SK-N-SH treated with all-trans-retinoic acid at 6 μM for 48 hours (cell line): ENCODE data around the gene PATE2.

Source experiments
- ATAC-seq: fragments of 200-7000 bp; cut with Tn5 transposase; 3 replicates; pipeline ENCODE4 v1.9.1; 2020; ENCODE audit warnings: mild to moderate bottlenecking, moderate library complexity
- ARNTL ChIP-seq: fragments of 450-650 bp; formaldehyde crosslinking; IDR thresholded peaks from 2 replicates; pipeline ENCODE4 v1.5.0; 2020; ENCODE audit warnings: low read depth, mild to moderate bottlenecking, moderate library complexity, borderline replicate concordance
- BACH2 ChIP-seq: fragments of 250-450 bp; sonication (Bioruptor Pico); IDR thresholded peaks from 2 replicates; pipeline ENCODE4 v1.9.0; 2021; ENCODE audit warnings: mild to moderate bottlenecking, borderline replicate concordance
- CSDC2 ChIP-seq: fragments of 250-450 bp; sonication (Bioruptor Pico); IDR thresholded peaks from 2 replicates; pipeline ENCODE4 v1.5.0; 2020; ENCODE audit warnings: mild to moderate bottlenecking, moderate library complexity
- ESRRG ChIP-seq: fragments of 250-450 bp; sonication (Bioruptor Pico); IDR thresholded peaks from 2 replicates; pipeline ENCODE4 v1.6.1; 2021; ENCODE audit warnings: mild to moderate bottlenecking
- GLIS3 ChIP-seq: fragments of 250-450 bp; sonication (Bioruptor Pico); IDR thresholded peaks from 2 replicates; pipeline ENCODE4 v1.5.0; 2020; ENCODE audit warnings: mild to moderate bottlenecking, moderate library complexity
- ISL1 ChIP-seq: fragments of 250-450 bp; sonication (Bioruptor Pico); IDR thresholded peaks from 2 replicates; pipeline ENCODE4 v2.1.2; 2022; ENCODE audit warnings: mild to moderate bottlenecking, moderate library complexity
- OSR1 ChIP-seq: fragments of 250-450 bp; sonication (Bioruptor Pico); IDR thresholded peaks from 2 replicates; pipeline ENCODE4 v1.8.0; 2022; ENCODE audit warnings: moderate library complexity, mild to moderate bottlenecking, inconsistent platforms
- PPARA ChIP-seq: fragments of 250-450 bp; sonication (Bioruptor Pico); IDR thresholded peaks from 2 replicates; pipeline ENCODE4 v1.5.0; 2020; ENCODE audit warnings: mild to moderate bottlenecking, borderline replicate concordance
- RARB ChIP-seq: fragments of 250-450 bp; sonication (Bioruptor Pico); IDR thresholded peaks from 2 replicates; pipeline ENCODE4 v1.8.0; 2021; ENCODE audit warnings: mild to moderate bottlenecking, moderate library complexity
- TCF4 ChIP-seq: fragments of 250-450 bp; sonication (Bioruptor Pico); IDR thresholded peaks from 2 replicates; pipeline ENCODE4 v1.8.0; 2021; ENCODE audit warnings: mild to moderate bottlenecking, moderate library complexity, borderline replicate concordance
- TOX ChIP-seq: fragments of 250-450 bp; sonication (Bioruptor Pico); IDR thresholded peaks from 2 replicates; pipeline ENCODE4 v1.8.0; 2021; ENCODE audit warnings: mild to moderate bottlenecking, moderate library complexity, borderline replicate concordance
- ZC3H10 ChIP-seq: fragments of 250-450 bp; sonication (Bioruptor Pico); IDR thresholded peaks from 2 replicates; pipeline ENCODE4 v1.5.1; 2021; ENCODE audit warnings: mild to moderate bottlenecking, moderate library complexity
- ZFP30 ChIP-seq: fragments of 450-650 bp; formaldehyde crosslinking; IDR thresholded peaks from 2 replicates; pipeline ENCODE4 v1.5.0; 2022; ENCODE audit warnings: mild to moderate bottlenecking, moderate library complexity
- ZNF565 ChIP-seq: fragments of 450-650 bp; formaldehyde crosslinking; conservative IDR thresholded peaks from 2 replicates; pipeline ENCODE4 v1.5.0; 2020; ENCODE audit warnings: low read depth, mild to moderate bottlenecking, moderate library complexity
- ZNF70 ChIP-seq: fragments of 450-650 bp; formaldehyde crosslinking; IDR thresholded peaks from 2 replicates; pipeline ENCODE4 v1.5.0; 2020; ENCODE audit warnings: mild to moderate bottlenecking, moderate library complexity
- ZNF8 ChIP-seq: fragments of 450-650 bp; formaldehyde crosslinking; IDR thresholded peaks from 2 replicates; pipeline ENCODE4 v1.5.0; 2020; ENCODE audit warnings: mild to moderate bottlenecking, moderate library complexity
- TF ChIP-seq, protein P1 (sequence below): fragments of 250-450 bp; sonication (Bioruptor Pico); IDR thresholded peaks from 2 replicates; pipeline ENCODE4 v1.8.0; 2021; ENCODE audit warnings: low read depth, mild to moderate bottlenecking, moderate library complexity, borderline replicate concordance
- TF ChIP-seq, protein P2 (sequence below): fragments of 250-450 bp; sonication (Bioruptor Pico); IDR thresholded peaks from 2 replicates; pipeline ENCODE4 v1.5.1; 2021; ENCODE audit warnings: mild to moderate bottlenecking, moderate library complexity
- TF ChIP-seq, protein P3 (sequence below): fragments of 250-450 bp; sonication (Bioruptor Pico); IDR thresholded peaks from 2 replicates; pipeline ENCODE4 v1.5.0; 2020; ENCODE audit warnings: mild to moderate bottlenecking, moderate library complexity
- TF ChIP-seq, protein P4 (sequence below): fragments of 250-450 bp; sonication (Bioruptor Pico); IDR thresholded peaks from 2 replicates; pipeline ENCODE4 v1.8.0; 2020; ENCODE audit warnings: mild to moderate bottlenecking, moderate library complexity, borderline replicate concordance
- TF ChIP-seq, protein P5 (sequence below): fragments of 250-450 bp; sonication (Bioruptor Pico); IDR thresholded peaks from 2 replicates; pipeline ENCODE4 v1.5.1; 2020; ENCODE audit warnings: low read depth, mild to moderate bottlenecking, moderate library complexity

The PATE2 gene

DNA sequence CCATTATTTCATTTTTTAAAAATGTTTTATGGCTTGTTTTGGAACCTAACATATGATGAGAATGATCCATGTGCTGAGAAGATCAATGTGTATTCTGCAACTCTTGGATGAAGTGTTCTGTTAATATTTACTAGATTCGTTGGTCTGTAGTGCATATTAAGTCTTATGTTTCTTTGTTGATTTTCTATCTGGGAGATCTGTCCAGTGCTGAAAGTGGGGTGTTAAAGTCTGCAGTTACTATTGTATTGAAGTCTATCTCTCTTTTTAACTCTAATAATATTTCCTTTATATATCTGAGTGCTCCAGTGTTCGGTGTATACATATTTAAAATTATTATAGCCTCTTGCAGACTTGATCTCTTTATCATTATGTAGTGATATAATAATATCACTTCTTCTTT, 21.2 kb upstream of the PATE2 start:
- TF ChIP-seq ZC3H10, result no peak
- no peak for TF ChIP-seq ISL1
- no peak for TF ChIP-seq RARB (CRISPR knock-in tag)
- no peak for TF ChIP-seq ZNF8
- no peak for TF ChIP-seq ZFP30
- TF ChIP-seq, protein P1, sequence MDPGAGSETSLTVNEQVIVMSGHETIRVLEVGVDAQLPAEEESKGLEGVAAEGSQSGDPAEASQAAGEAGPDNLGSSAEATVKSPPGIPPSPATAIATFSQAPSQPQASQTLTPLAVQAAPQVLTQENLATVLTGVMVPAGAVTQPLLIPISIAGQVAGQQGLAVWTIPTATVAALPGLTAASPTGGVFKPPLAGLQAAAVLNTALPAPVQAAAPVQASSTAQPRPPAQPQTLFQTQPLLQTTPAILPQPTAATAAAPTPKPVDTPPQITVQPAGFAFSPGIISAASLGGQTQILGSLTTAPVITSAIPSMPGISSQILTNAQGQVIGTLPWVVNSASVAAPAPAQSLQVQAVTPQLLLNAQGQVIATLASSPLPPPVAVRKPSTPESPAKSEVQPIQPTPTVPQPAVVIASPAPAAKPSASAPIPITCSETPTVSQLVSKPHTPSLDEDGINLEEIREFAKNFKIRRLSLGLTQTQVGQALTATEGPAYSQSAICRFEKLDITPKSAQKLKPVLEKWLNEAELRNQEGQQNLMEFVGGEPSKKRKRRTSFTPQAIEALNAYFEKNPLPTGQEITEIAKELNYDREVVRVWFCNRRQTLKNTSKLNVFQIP (CRISPR knock-in tag), result no peak
- no peak for TF ChIP-seq TOX (CRISPR knock-in tag)
- TF ChIP-seq TCF4, result no peak
- no peak for TF ChIP-seq GLIS3 (CRISPR knock-in tag)
- TF ChIP-seq ZNF565 (CRISPR knock-in tag), result no peak
- TF ChIP-seq ESRRG (CRISPR knock-in tag), result no peak
- no peak for TF ChIP-seq BACH2
- TF ChIP-seq, protein P2, sequence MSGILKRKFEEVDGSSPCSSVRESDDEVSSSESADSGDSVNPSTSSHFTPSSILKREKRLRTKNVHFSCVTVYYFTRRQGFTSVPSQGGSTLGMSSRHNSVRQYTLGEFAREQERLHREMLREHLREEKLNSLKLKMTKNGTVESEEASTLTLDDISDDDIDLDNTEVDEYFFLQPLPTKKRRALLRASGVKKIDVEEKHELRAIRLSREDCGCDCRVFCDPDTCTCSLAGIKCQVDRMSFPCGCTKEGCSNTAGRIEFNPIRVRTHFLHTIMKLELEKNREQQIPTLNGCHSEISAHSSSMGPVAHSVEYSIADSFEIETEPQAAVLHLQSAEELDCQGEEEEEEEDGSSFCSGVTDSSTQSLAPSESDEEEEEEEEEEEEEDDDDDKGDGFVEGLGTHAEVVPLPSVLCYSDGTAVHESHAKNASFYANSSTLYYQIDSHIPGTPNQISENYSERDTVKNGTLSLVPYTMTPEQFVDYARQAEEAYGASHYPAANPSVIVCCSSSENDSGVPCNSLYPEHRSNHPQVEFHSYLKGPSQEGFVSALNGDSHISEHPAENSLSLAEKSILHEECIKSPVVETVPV (CRISPR knock-in tag), result no peak
- no peak for TF ChIP-seq ZNF70 (CRISPR knock-in tag)
- TF ChIP-seq, protein P3, sequence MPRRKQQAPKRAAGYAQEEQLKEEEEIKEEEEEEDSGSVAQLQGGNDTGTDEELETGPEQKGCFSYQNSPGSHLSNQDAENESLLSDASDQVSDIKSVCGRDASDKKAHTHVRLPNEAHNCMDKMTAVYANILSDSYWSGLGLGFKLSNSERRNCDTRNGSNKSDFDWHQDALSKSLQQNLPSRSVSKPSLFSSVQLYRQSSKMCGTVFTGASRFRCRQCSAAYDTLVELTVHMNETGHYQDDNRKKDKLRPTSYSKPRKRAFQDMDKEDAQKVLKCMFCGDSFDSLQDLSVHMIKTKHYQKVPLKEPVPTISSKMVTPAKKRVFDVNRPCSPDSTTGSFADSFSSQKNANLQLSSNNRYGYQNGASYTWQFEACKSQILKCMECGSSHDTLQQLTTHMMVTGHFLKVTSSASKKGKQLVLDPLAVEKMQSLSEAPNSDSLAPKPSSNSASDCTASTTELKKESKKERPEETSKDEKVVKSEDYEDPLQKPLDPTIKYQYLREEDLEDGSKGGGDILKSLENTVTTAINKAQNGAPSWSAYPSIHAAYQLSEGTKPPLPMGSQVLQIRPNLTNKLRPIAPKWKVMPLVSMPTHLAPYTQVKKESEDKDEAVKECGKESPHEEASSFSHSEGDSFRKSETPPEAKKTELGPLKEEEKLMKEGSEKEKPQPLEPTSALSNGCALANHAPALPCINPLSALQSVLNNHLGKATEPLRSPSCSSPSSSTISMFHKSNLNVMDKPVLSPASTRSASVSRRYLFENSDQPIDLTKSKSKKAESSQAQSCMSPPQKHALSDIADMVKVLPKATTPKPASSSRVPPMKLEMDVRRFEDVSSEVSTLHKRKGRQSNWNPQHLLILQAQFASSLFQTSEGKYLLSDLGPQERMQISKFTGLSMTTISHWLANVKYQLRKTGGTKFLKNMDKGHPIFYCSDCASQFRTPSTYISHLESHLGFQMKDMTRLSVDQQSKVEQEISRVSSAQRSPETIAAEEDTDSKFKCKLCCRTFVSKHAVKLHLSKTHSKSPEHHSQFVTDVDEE (CRISPR knock-in tag), result no peak
- TF ChIP-seq, protein P4, sequence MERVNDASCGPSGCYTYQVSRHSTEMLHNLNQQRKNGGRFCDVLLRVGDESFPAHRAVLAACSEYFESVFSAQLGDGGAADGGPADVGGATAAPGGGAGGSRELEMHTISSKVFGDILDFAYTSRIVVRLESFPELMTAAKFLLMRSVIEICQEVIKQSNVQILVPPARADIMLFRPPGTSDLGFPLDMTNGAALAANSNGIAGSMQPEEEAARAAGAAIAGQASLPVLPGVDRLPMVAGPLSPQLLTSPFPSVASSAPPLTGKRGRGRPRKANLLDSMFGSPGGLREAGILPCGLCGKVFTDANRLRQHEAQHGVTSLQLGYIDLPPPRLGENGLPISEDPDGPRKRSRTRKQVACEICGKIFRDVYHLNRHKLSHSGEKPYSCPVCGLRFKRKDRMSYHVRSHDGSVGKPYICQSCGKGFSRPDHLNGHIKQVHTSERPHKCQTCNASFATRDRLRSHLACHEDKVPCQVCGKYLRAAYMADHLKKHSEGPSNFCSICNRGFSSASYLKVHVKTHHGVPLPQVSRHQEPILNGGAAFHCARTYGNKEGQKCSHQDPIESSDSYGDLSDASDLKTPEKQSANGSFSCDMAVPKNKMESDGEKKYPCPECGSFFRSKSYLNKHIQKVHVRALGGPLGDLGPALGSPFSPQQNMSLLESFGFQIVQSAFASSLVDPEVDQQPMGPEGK (CRISPR knock-in tag), result no peak
- TF ChIP-seq CSDC2, result no peak
- TF ChIP-seq, protein P5, sequence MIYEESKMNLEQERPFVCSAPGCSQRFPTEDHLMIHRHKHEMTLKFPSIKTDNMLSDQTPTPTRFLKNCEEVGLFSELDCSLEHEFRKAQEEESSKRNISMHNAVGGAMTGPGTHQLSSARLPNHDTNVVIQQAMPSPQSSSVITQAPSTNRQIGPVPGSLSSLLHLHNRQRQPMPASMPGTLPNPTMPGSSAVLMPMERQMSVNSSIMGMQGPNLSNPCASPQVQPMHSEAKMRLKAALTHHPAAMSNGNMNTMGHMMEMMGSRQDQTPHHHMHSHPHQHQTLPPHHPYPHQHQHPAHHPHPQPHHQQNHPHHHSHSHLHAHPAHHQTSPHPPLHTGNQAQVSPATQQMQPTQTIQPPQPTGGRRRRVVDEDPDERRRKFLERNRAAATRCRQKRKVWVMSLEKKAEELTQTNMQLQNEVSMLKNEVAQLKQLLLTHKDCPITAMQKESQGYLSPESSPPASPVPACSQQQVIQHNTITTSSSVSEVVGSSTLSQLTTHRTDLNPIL, result no peak
- no peak for ATAC-seq

DNA sequence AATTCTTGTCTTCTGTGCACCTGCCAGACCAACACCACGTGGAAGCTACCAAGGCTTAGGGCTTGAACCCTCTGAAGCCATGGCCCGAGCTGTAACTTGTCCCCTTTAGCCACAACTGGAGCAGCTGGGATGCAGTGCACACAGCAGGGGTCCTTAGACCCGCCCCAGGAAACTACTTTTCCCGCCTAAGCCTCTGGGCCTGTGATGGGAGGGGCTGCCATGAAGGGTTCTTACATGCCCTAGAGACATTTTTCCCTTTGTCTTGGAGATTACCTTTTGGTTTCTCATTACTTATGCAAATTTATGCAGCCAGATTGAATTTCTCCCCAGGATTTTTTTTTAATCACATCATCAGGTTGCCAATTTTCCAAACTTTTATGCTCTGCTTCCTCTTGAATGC, 19.0 kb upstream of the PATE2 start:
- no peak for TF ChIP-seq RARB (CRISPR knock-in tag)
- TF ChIP-seq ZNF565 (CRISPR knock-in tag), result no peak
- no peak for TF ChIP-seq ESRRG (CRISPR knock-in tag)
- TF ChIP-seq ZFP30, result no peak
- no peak for TF ChIP-seq ZNF70 (CRISPR knock-in tag)
- TF ChIP-seq, protein P1 (CRISPR knock-in tag), result no peak
- TF ChIP-seq, protein P5, result no peak
- TF ChIP-seq ARNTL (CRISPR knock-in tag), result no peak
- no peak for TF ChIP-seq CSDC2
- TF ChIP-seq, protein P2 (CRISPR knock-in tag), result no peak
- no peak for TF ChIP-seq ISL1
- TF ChIP-seq TCF4, result no peak
- no peak for TF ChIP-seq ZNF8
- TF ChIP-seq TOX (CRISPR knock-in tag), result no peak
- TF ChIP-seq, protein P3 (CRISPR knock-in tag), result no peak
- TF ChIP-seq OSR1 (CRISPR knock-in tag), result no peak
- no peak for TF ChIP-seq PPARA (CRISPR knock-in tag)
- no peak for TF ChIP-seq BACH2
- TF ChIP-seq ZC3H10, result no peak
- ATAC-seq, result no peak
